Measurements from ENCODE around the gene ADAMTS15. TPM values are rescaled to one million over a fixed set of nuclear protein-coding genes. Genes with fewer than 3 reads are reported as not detected.
A peak's percentile ranks its signal among the peaks of the same experiment; 100 is the strongest.

The ADAMTS15 gene
- total and polyA plus RNA-seq, 2 donors (not counting 1 experiment from before 2014, with no cell fraction given): 18.2 to 24.9 TPM

- no peak overlapping the region for H3K4me3 ChIP-seq (replicated peaks in 1 of 4; ENCODE audit: control extremely low read depth in 1 of 4, insufficient read depth in 1 of 4, low read depth in 3 of 4, low read length in 4 of 4)
- H3K27me3 ChIP-seq (ENCODE audit: control insufficient read depth, insufficient read depth, low read length): no peaks in the 10 kb centered on the region
- H3K4me2 ChIP-seq (ENCODE audit: extremely low read depth, insufficient read depth, low read length): no peak overlapping the region
- no peak overlapping the region for H3K27ac ChIP-seq (ENCODE audit: insufficient read depth, low read length)
- TF ChIP-seq EZH2 (IDR thresholded peaks at IDR 0.05; ENCODE audit: low read length, missing control alignments) (no peak), CTCF (conservative IDR thresholded peaks at IDR 0.05 in 1 of 2, IDR thresholded peaks at IDR 0.05 in 1 of 2; ENCODE audit: low read depth in 1 of 2, low read length in 2 of 2) (no peak)
- H4K20me1 ChIP-seq (ENCODE audit: control insufficient read depth, extremely low read depth, insufficient read depth, low read length): no peaks in the 10 kb centered on the region
- no peaks in the 10 kb centered on the region for H3K79me2 ChIP-seq (ENCODE audit: control insufficient read depth, insufficient read depth, low read length)
- no peak overlapping the region for H3K9ac ChIP-seq (ENCODE audit: insufficient read depth, low read length)
- peak; percentile 68 to 83 for DNase-seq (ENCODE audit: low read depth in 2 of 2)
- no peaks in the 10 kb centered on the region for H3K36me3 ChIP-seq (ENCODE audit: control insufficient read depth, insufficient read depth, low read length)
- H2AFZ ChIP-seq (ENCODE audit: low read length): no peak overlapping the region
- peaks cover 5% of the 10 kb centered on the region for H3K4me1 ChIP-seq (ENCODE audit: control insufficient read depth, extremely low read depth, insufficient read depth, low read length)
- H3K9me3 ChIP-seq (ENCODE audit: control insufficient read depth, insufficient read depth, low read depth, low read length): no peaks in the 10 kb centered on the region
These were observed 65.9 kb downstream of the ADAMTS15 start for GRCh38 chr11:130514316-130514715.

GRCh38 chr11:130514851-130515250, 66.4 kb downstream of the ADAMTS15 start:
- Histone ChIP-seq H2AFZ (ENCODE audit: low read length) (no peak overlapping the region), H3K79me2 (ENCODE audit: control insufficient read depth, insufficient read depth, low read length) (no peaks in the 10 kb centered on the region), H3K27me3 (ENCODE audit: control insufficient read depth, insufficient read depth, low read length) (no peaks in the 10 kb centered on the region), H3K4me3 (replicated peaks in 1 of 4; ENCODE audit: control extremely low read depth in 1 of 4, insufficient read depth in 1 of 4, low read depth in 3 of 4, low read length in 4 of 4) (no peak overlapping the region), H3K4me2 (ENCODE audit: extremely low read depth, insufficient read depth, low read length) (no peak overlapping the region), H4K20me1 (ENCODE audit: control insufficient read depth, extremely low read depth, insufficient read depth, low read length) (no peaks in the 10 kb centered on the region), H3K27ac (ENCODE audit: insufficient read depth, low read length) (no peak overlapping the region), H3K4me1 (ENCODE audit: control insufficient read depth, extremely low read depth, insufficient read depth, low read length) (peaks cover 5% of the 10 kb centered on the region), H3K9me3 (ENCODE audit: control insufficient read depth, insufficient read depth, low read depth, low read length) (no peaks in the 10 kb centered on the region), H3K36me3 (ENCODE audit: control insufficient read depth, insufficient read depth, low read length) (no peaks in the 10 kb centered on the region), H3K9ac (ENCODE audit: insufficient read depth, low read length) (no peak overlapping the region)
- no peak for DNase-seq (ENCODE audit: low read depth in 2 of 2)
- TF ChIP-seq EZH2 (IDR thresholded peaks at IDR 0.05; ENCODE audit: low read length, missing control alignments): no peak

- Histone ChIP-seq H3K27ac (ENCODE audit: insufficient read depth, low read length) (no peak overlapping the region), H3K4me2 (ENCODE audit: extremely low read depth, insufficient read depth, low read length) (no peak overlapping the region), H3K9me3 (ENCODE audit: control insufficient read depth, insufficient read depth, low read depth, low read length) (no peaks in the 10 kb centered on the region), H3K27me3 (ENCODE audit: control insufficient read depth, insufficient read depth, low read length) (no peaks in the 10 kb centered on the region), H3K79me2 (ENCODE audit: control insufficient read depth, insufficient read depth, low read length) (no peaks in the 10 kb centered on the region), H2AFZ (ENCODE audit: low read length) (no peak overlapping the region), H3K36me3 (ENCODE audit: control insufficient read depth, insufficient read depth, low read length) (no peaks in the 10 kb centered on the region), H3K4me3 (replicated peaks in 1 of 4; ENCODE audit: control extremely low read depth in 1 of 4, insufficient read depth in 1 of 4, low read depth in 3 of 4, low read length in 4 of 4) (no peak overlapping the region), H4K20me1 (ENCODE audit: control insufficient read depth, extremely low read depth, insufficient read depth, low read length) (no peaks in the 10 kb centered on the region), H3K4me1 (ENCODE audit: control insufficient read depth, extremely low read depth, insufficient read depth, low read length) (peaks cover 2% of the 10 kb centered on the region), H3K9ac (ENCODE audit: insufficient read depth, low read length) (no peak overlapping the region)
- TF ChIP-seq EZH2 (IDR thresholded peaks at IDR 0.05; ENCODE audit: low read length, missing control alignments) (no peak), CTCF (conservative IDR thresholded peaks at IDR 0.05 in 1 of 2, IDR thresholded peaks at IDR 0.05 in 1 of 2; ENCODE audit: low read depth in 1 of 2, low read length in 2 of 2) (no peak)
- DNase-seq (ENCODE audit: low read depth in 2 of 2): no peak
These were observed 67.5 kb downstream of the ADAMTS15 start for GRCh38 chr11:130515829-130516553.
